Measurements from ENCODE around the gene PSAPL1.

DNA sequence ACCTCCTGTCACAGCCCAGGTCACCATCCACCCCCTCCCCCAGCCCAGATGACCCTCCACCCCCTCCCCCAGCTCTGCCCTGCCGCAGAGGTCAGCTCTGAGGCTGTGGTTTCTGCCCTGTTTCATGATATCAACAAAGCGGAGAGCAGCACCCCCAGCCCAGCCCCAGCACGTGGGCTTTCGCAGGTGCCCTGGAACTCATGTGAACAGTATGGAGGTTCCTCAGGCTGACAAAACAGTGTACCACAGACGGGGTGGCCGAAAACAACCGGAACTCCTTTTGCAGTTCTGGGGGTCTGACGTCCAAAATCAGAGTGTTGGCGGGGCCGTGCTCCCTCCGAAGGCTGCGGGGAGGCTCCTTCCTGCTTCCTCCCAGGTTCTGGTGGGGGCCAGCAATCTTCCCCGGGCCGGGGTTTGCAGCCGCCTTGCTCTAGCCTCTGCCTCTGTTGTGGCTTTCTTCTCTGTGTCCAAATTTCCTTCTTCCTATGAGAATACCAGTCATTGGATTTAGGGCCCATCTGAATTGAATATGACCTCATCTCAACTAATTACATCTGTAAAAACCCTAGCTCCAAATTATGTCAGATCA is 7.9 kb upstream of the PSAPL1 start:
- TF ChIP-seq NR3C1 (CRISPR knock-in tag; conservative IDR thresholded peaks at IDR 0.05; ENCODE audit: low read depth) (no peak), GTF2I (CRISPR knock-in tag; conservative IDR thresholded peaks at IDR 0.05) (no peak), KAT7 (CRISPR knock-in tag; IDR thresholded peaks at IDR 0.05; ENCODE audit: borderline replicate concordance) (no peak), TEAD1 (CRISPR knock-in tag; IDR thresholded peaks at IDR 0.05) (no peak)
